Kidney (tissue), 14 donors: ENCODE measurements around the gene PYROXD2. TPM values are rescaled to one million over a fixed set of nuclear protein-coding genes. Genes with fewer than 3 reads are reported as not detected.

Experiments
- DNase-seq, 5 donors: peaks; one replicate each; pipeline ENCODE4 v3.0.0-alpha.2; 2013 to 2020
- FAIRE-seq: peaks from 2 replicates; lab custom pipeline; 2012; peaks lifted over from hg19 to GRCh38; lab: Jason Lieb, UNC
- H3K27ac ChIP-seq, 2 donors: one replicate each; pipeline ENCODE4 v1.7.0; 2013; ENCODE audit warnings: low read depth in 2 of 2, low read length in 2 of 2, inconsistent platforms in 1 of 2
- H3K27me3 ChIP-seq: one replicate; pipeline ENCODE4 v1.7.1; 2013; ENCODE audit warnings: low read length, inconsistent platforms; ENCODE audit not compliant: control insufficient read depth, insufficient read depth
- H3K36me3 ChIP-seq, 3 donors: one replicate each; pipeline versions ENCODE4 v1.7.0 to v1.7.1; 2013; ENCODE audit warnings: low read length in 3 of 3, control low read depth in 1 of 3, inconsistent platforms in 1 of 3; ENCODE audit not compliant: insufficient read depth in 3 of 3, control insufficient read depth in 2 of 3
- H3K4me1 ChIP-seq, 3 donors: one replicate each; pipeline versions ENCODE4 v1.7.0 to v1.7.1; 2013; ENCODE audit warnings: low read length in 3 of 3, inconsistent platforms in 1 of 3, low read depth in 1 of 3; ENCODE audit not compliant: control insufficient read depth in 2 of 3, insufficient read depth in 2 of 3
- H3K4me3 ChIP-seq, 3 donors: one replicate each; pipeline versions ENCODE4 v1.7.0 to v1.8.1; 2013; ENCODE audit warnings: low read length in 3 of 3, control low read depth in 1 of 3, inconsistent platforms in 1 of 3
- H3K9ac ChIP-seq, 3 donors: one replicate each; pipeline versions ENCODE4 v1.7.0 to v1.7.1; 2013; ENCODE audit warnings: low read length in 3 of 3, control low read depth in 1 of 3, inconsistent platforms in 1 of 3
- H3K9me3 ChIP-seq, 3 donors: one replicate each; pipeline versions ENCODE4 v1.7.0 to v1.7.1; 2013; ENCODE audit warnings: low read length in 3 of 3, control low read depth in 1 of 3, inconsistent platforms in 1 of 3; ENCODE audit not compliant: control insufficient read depth in 2 of 3, insufficient read depth in 1 of 3
- CTCF ChIP-seq: IDR thresholded peaks from 3 replicates; pipeline ENCODE4 v1.5.1; 2012; ENCODE audit warnings: mild to moderate bottlenecking, moderate library complexity, borderline replicate concordance; ENCODE audit not compliant: insufficient read depth; ENCODE audit errors: extremely low read depth
- intact Hi-C: fragments of 100-400 bp; cut with DNase I; formaldehyde crosslinking; loops from one replicate; pipeline ENCODE4 v1.11.1; 2022
- polyA plus RNA-seq: library from polyadenylated mRNA; stranded (reverse); fragments of 350-450 nt; fragmentation: Illumina TruSeq; extraction: RNeasy Lipid Tissue Mini Kit (QIAGEN cat#74804); gene quantifications from one replicate; pipeline ENCODE4 v1.2.3, GENCODE V29; 2014; ENCODE audit warnings: low read depth, low replicate concordance; ENCODE audit not compliant: insufficient read depth
- total RNA-seq: library from RNA; stranded (reverse); fragmentation: NEBNext Ultra II Directional; extraction: Animal tissue kit (Norgen Biotek cat#: 25700); gene quantifications from one replicate; pipeline ENCODE4 v1.2.1, GENCODE V29; 2021
- donor health status: control.
- donor health status: control.
- donor health status: control.
- donor health status: control.
- donor health status: control.
- donor health status: DM: yes; HTN: yes; CAD: no.
- donor health status: Normal renal cell carcinoma (clear cell type).

PYROXD2 gene
- total and polyA plus RNA-seq, 2 donors from 2014 or later, result 7.8 to 14.1 TPM

- Histone ChIP-seq H3K27me3 (no peaks in the 10 kb centered on the region), H3K27ac (no peak overlapping the region), H3K9ac (no peak overlapping the region), H3K4me3 (no peak overlapping the region), H3K36me3 (no peaks in the 10 kb centered on the region), H3K9me3 (no peaks in the 10 kb centered on the region), H3K4me1 (peaks cover 0 to 2% (median 0%) of the 10 kb centered on the region in 3 donors)
- no peak for DNase-seq
- intact Hi-C loops, result no loop called here
- no peak for FAIRE-seq
- no peak for TF ChIP-seq CTCF
Observed at GRCh38 chr10:98373260-98374040, 41.5 kb downstream of the PYROXD2 start.

- FAIRE-seq, result no peak
- no peak for DNase-seq
- no peak overlapping the region for H3K4me3 ChIP-seq
- no peaks in the 10 kb centered on the region for H3K36me3 ChIP-seq
- H3K4me1 ChIP-seq, result no peaks in the 10 kb centered on the region
- no peak overlapping the region for H3K27ac ChIP-seq
- no peak overlapping the region for H3K9ac ChIP-seq
- no peaks in the 10 kb centered on the region for H3K9me3 ChIP-seq
- TF ChIP-seq CTCF, result no peak
- H3K27me3 ChIP-seq, result no peaks in the 10 kb centered on the region
- intact Hi-C loops, result no loop called here
Observed at GRCh38 chr10:98370831-98371820, 43.9 kb downstream of the PYROXD2 start.

- FAIRE-seq, result no peak
- no peak overlapping the region for H3K27ac ChIP-seq
Observed at GRCh38 chr10:98369801-98370200, 45.2 kb downstream of the PYROXD2 start.

More at GRCh38 chr10:98369801-98370200, 45.2 kb downstream of the PYROXD2 start:
- no peak overlapping the region for H3K4me3 ChIP-seq
- H3K36me3 ChIP-seq, result no peaks in the 10 kb centered on the region
- no peak overlapping the region for H3K9ac ChIP-seq
- no peak for TF ChIP-seq CTCF
- DNase-seq, result no peak
- no peaks in the 10 kb centered on the region for H3K9me3 ChIP-seq
- intact Hi-C loops, result no loop called here
- H3K4me1 ChIP-seq, result no peaks in the 10 kb centered on the region
- H3K27me3 ChIP-seq, result no peaks in the 10 kb centered on the region
